Epithelial cell of proximal tubule (primary cell): ENCODE data around the gene PPM1N. TPM values are rescaled to one million over a fixed set of nuclear protein-coding genes. Genes with fewer than 3 reads are reported as not detected.

Source experiments
- DNase-seq: peaks from one replicate; pipeline ENCODE4 v3.0.0-alpha.2; 2011; ENCODE audit warnings: low read depth
- H3K4me3 ChIP-seq: 2 replicates; pipeline ENCODE4 v1.5.1; 2011; ENCODE audit warnings: low read depth, mild to moderate bottlenecking, low read length
- CTCF ChIP-seq: conservative IDR thresholded peaks from 2 replicates; pipeline ENCODE4 v1.5.1; 2012; ENCODE audit warnings: low read depth, mild to moderate bottlenecking, low read length
- total RNA-seq: library from RNA; depleted of rRNA; stranded (reverse); fragments of >200 nt; gene quantifications from 2 replicates; pipeline ENCODE4 v1.2.3, GENCODE V29; 2015

The PPM1N gene
- total RNA-seq, 1 donor from 2014 or later, result 0.17 TPM

GRCh38 chr19:45500918-45501729, 2.9 kb downstream of the PPM1N start:
- H3K4me3 ChIP-seq, result no peak overlapping the region
- no peak for TF ChIP-seq CTCF
- DNase-seq, result no peak

- no peak overlapping the region for H3K4me3 ChIP-seq
- DNase-seq, result no peak
- TF ChIP-seq CTCF, result no peak
Observed at GRCh38 chr19:45501730-45502014, 3.4 kb downstream of the PPM1N start.

- no peak for TF ChIP-seq CTCF
- no peak overlapping the region for H3K4me3 ChIP-seq
- no peak for DNase-seq
Observed at GRCh38 chr19:45502111-45502510, 3.9 kb downstream of the PPM1N start.

GRCh38 chr19:45503909-45504308, 5.7 kb downstream of the PPM1N start:
- no peak for TF ChIP-seq CTCF
- DNase-seq, result no peak
- H3K4me3 ChIP-seq, result no peak overlapping the region

GRCh38 chr19:45505151-45505995, 7.1 kb downstream of the PPM1N start:
- DNase-seq, result no peak
- no peak for TF ChIP-seq CTCF
- peak overlapping the region; percentile 100 for H3K4me3 ChIP-seq

GRCh38 chr19:45505996-45506245, 7.7 kb downstream of the PPM1N start:
- DNase-seq, result no peak
- no peak for TF ChIP-seq CTCF
- peak overlapping the region; percentile 100 for H3K4me3 ChIP-seq
